Pancreas (tissue), 10 donors: Measurements from ENCODE around the gene PSMD2. TPM values are rescaled to one million over a fixed set of nuclear protein-coding genes. Genes with fewer than 3 reads are reported as not detected.

Experiments
- ATAC-seq, 4 donors: fragments of 200-7000 bp; cut with Tn5 transposase; one replicate each; pipeline versions ENCODE4 v1.8.0 to v1.9.1; 2020; ENCODE audit warnings: mild to moderate bottlenecking in 4 of 4, moderate library complexity in 4 of 4
- DNase-seq, 6 donors: peaks; one replicate each; pipeline ENCODE4 v3.0.0-alpha.2; 2020
- FAIRE-seq: peaks from 2 replicates; lab custom pipeline; 2012; peaks lifted over from hg19 to GRCh38; lab: Jason Lieb, UNC
- H3K27ac ChIP-seq, 4 donors: fragments of 200-600 bp; sonication (generic); 1 replicate in 3 of 4; 2 replicates in 1 of 4; pipeline versions ENCODE4 v1.5.0 to v1.8.0; 2020
- H3K27me3 ChIP-seq, 4 donors: fragments of 200-600 bp; one replicate each; pipeline ENCODE4 v1.8.0; 2021
- H3K36me3 ChIP-seq, 3 donors: fragments of 200-600 bp; sonication (generic) in 1 of 3; one replicate each; pipeline versions ENCODE4 v1.5.0 to v1.8.0; 2020 to 2021
- H3K4me1 ChIP-seq, 3 donors: fragments of 200-600 bp; one replicate each; pipeline ENCODE4 v1.8.0; 2021
- H3K4me3 ChIP-seq, 4 donors: fragments of 200-600 bp; sonication (generic) in 2 of 4; one replicate each; pipeline versions ENCODE4 v1.5.0 to v1.8.0; 2020 to 2021
- H3K9me3 ChIP-seq, 4 donors: fragments of 200-600 bp; one replicate each; pipeline ENCODE4 v1.8.0; 2021
- CTCF ChIP-seq, 4 donors: fragments of 200-600 bp; sonication (generic) in 3 of 4; IDR thresholded peaks; one replicate each; pipeline versions ENCODE4 v1.5.0 to v1.8.0; 2021; ENCODE audit warnings: antibody characterized with exemption in 4 of 4
- WGBS, 2 donors: extraction: QIAGEN DNeasy Blood & Tissue Kit; methylation state at CpG; one replicate each; pipeline ENCODE4 v1.1.7; 2013; 5-methylcytosine and 5-hydroxymethylcytosine counted together
- intact Hi-C, 3 donors: fragments of 100-400 bp; cut with DNase I; formaldehyde crosslinking; loops; one replicate each; pipeline versions ENCODE4 v1.11.1 to v1.14.2; 2022
- polyA plus RNA-seq, 2 donors: library from polyadenylated mRNA; stranded (reverse); fragments of 200-250 nt; gene quantifications; one replicate each; pipeline ENCODE4 v1.2.3, GENCODE V29; 2013
- total RNA-seq, 6 donors: library from RNA; stranded (reverse); fragmentation: NEBNext Ultra II Directional in 4 of 6; extraction: Animal tissue kit (Norgen Biotek cat#: 25700) in 4 of 6; gene quantifications; one replicate each; pipeline versions ENCODE4 v1.2.1 to v1.2.4, GENCODE V29; 2021 to 2023
- donor health status: healthy with polysubstance abuse.
- donor health status: DM: no; HTN: no; CAD: no; lungs with moderate emphysema.
- donor health status: DM: no; HTN: no; CAD: no.
- donor health status: control.
- donor health status: control.
- donor health status: Bipolar disorder and iron deficiency.
- donor health status: DM: yes; HTN: yes; CAD: no.
- donor health status: DM: no; HTN: no; CAD: no.
- donor health status: DM: no; HTN: no; CAD: no.
- donor health status: DM: yes; HTN: yes; CAD: no.

The PSMD2 gene
- total and polyA plus RNA-seq, 8 donors = 38.4 to 89.6 (median 54.1) TPM

- H3K27ac ChIP-seq = no peak overlapping the region
- DNase-seq (peak in 1 of 6 donors; percentile 50), FAIRE-seq (no peak), ATAC-seq (no peak)
- H3K9me3 ChIP-seq = no peaks in the 10 kb centered on the region
- 76 to 78% methylated on average over 8 of the region's 8 CpGs for WGBS, 2 donors
- peaks cover 0 to 16% (median 5%) of the 10 kb centered on the region in 3 donors for H3K4me1 ChIP-seq
- no peaks in the 10 kb centered on the region for H3K27me3 ChIP-seq
- TF ChIP-seq CTCF (IDR thresholded peaks at IDR 0.05) = no peak
- no peak overlapping the region for H3K4me3 ChIP-seq
- intact Hi-C loops = no loop called here
- no peaks in the 10 kb centered on the region for H3K36me3 ChIP-seq
These were observed 55.7 kb downstream of the PSMD2 start for GRCh38 chr3:184354754-184355153.

GRCh38 chr3:184355261-184356040 is 56.4 kb downstream of the PSMD2 start:
- H3K36me3 ChIP-seq = no peaks in the 10 kb centered on the region
- no peak overlapping the region for H3K4me3 ChIP-seq
- no peaks in the 10 kb centered on the region for H3K9me3 ChIP-seq
- no peak for FAIRE-seq
- peak in 1 of 6 donors; percentile 40 for DNase-seq
- H3K27ac ChIP-seq = no peak overlapping the region
- H3K4me1 ChIP-seq = peaks cover 0 to 13% (median 5%) of the 10 kb centered on the region in 3 donors
- no peaks in the 10 kb centered on the region for H3K27me3 ChIP-seq
- intact Hi-C loops = no loop called here
- no peak for ATAC-seq
- TF ChIP-seq CTCF (IDR thresholded peaks at IDR 0.05) = no peak
- 77 to 82% methylated on average over 18 of the region's 18 CpGs for WGBS, 2 donors

- H3K27me3 ChIP-seq = no peaks in the 10 kb centered on the region
- intact Hi-C loops = no loop called here
- 91 to 92% methylated on average over 24 of the region's 24 CpGs for WGBS, 2 donors
- FAIRE-seq = no peak
- no peaks in the 10 kb centered on the region for H3K36me3 ChIP-seq
- no peak for ATAC-seq
- no peaks in the 10 kb centered on the region for H3K9me3 ChIP-seq
- peaks cover 0 to 3% (median 3%) of the 10 kb centered on the region in 3 donors for H3K4me1 ChIP-seq
- H3K4me3 ChIP-seq = no peak overlapping the region
- no peak overlapping the region for H3K27ac ChIP-seq
- peak in 1 of 6 donors; percentile 63 for DNase-seq
- no peak for TF ChIP-seq CTCF (IDR thresholded peaks at IDR 0.05)
These were observed 58.4 kb downstream of the PSMD2 start for GRCh38 chr3:184357248-184358123.

GRCh38 chr3:184358124-184358767 is 59.2 kb downstream of the PSMD2 start:
- Histone ChIP-seq H3K4me3 (no peak overlapping the region), H3K9me3 (no peaks in the 10 kb centered on the region), H3K27ac (no peak overlapping the region), H3K36me3 (no peaks in the 10 kb centered on the region), H3K4me1 (no peaks in the 10 kb centered on the region), H3K27me3 (no peaks in the 10 kb centered on the region)
- no peak for TF ChIP-seq CTCF (IDR thresholded peaks at IDR 0.05)
- no peak for FAIRE-seq
- DNase-seq = peak in 1 of 6 donors; percentile 44
- WGBS, 2 donors = 90 to 93% methylated on average over 12 of the region's 12 CpGs
- ATAC-seq = no peak
- intact Hi-C loops = no loop called here

Other genes with a start within 250 kb of the PSMD2 start
- not detected for gene HTR3C, start 246.2 kb upstream of the PSMD2 start, total RNA-seq
- under 1 TPM in 1 of 2 donors, not detected in 1; 0.09 TPM for gene HTR3C, start 246.2 kb upstream of the PSMD2 start, polyA plus RNA-seq
- under 1 TPM in 1 of 6 donors, not detected in 5; 0.41 TPM for gene HTR3E, start 202.2 kb upstream of the PSMD2 start, total RNA-seq
- not detected for gene HTR3E, start 202.2 kb upstream of the PSMD2 start, polyA plus RNA-seq
- gene EIF2B5, start 163.9 kb upstream of the PSMD2 start, total RNA-seq = 10 to 100 TPM; 12.4 to 23.6 (median 17.1) TPM
- gene EIF2B5, start 163.9 kb upstream of the PSMD2 start, polyA plus RNA-seq = 10 to 100 TPM; 32.1 to 53.3 TPM
- 10 to 100 TPM; 31.0 to 44.9 (median 35.1) TPM for gene DVL3, start 143.9 kb upstream of the PSMD2 start, total RNA-seq
- gene DVL3, start 143.9 kb upstream of the PSMD2 start, polyA plus RNA-seq = 10 to 100 TPM; 47.5 to 53.8 TPM
- gene AP2M1, start 124.4 kb upstream of the PSMD2 start, total RNA-seq = 100 to 1,000 TPM in 1 of 6 donors, 10 to 100 TPM in 5; 67.8 to 136 (median 81.8) TPM
- gene AP2M1, start 124.4 kb upstream of the PSMD2 start, polyA plus RNA-seq = 100 to 1,000 TPM in 1 of 2 donors, 10 to 100 TPM in 1; 69.3 to 113 TPM
- gene ABCF3, start 113.0 kb upstream of the PSMD2 start, total RNA-seq = 10 to 100 TPM; 31.7 to 49.4 (median 37.7) TPM
- gene ABCF3, start 113.0 kb upstream of the PSMD2 start, polyA plus RNA-seq = 10 to 100 TPM; 79.7 to 92.1 TPM
- gene VWA5B2, start 69.7 kb upstream of the PSMD2 start, total RNA-seq = 1 to 10 TPM; 1.2 to 7.9 (median 4.5) TPM
- 100 to 1,000 TPM in 1 of 2 donors, 10 to 100 TPM in 1; 30.3 to 105 TPM for gene VWA5B2, start 69.7 kb upstream of the PSMD2 start, polyA plus RNA-seq
- gene ALG3, start 50.3 kb upstream of the PSMD2 start, total RNA-seq = 10 to 100 TPM; 14.1 to 25.7 (median 21.7) TPM
- 10 to 100 TPM; 26.2 to 26.5 TPM for gene ALG3, start 50.3 kb upstream of the PSMD2 start, polyA plus RNA-seq
- gene EEF1AKMT4, start 49.6 kb upstream of the PSMD2 start, total RNA-seq = 1 to 10 TPM; 1.9 to 5.3 (median 3.1) TPM
- 1 to 10 TPM; 1.8 to 3.1 TPM for gene EEF1AKMT4, start 49.6 kb upstream of the PSMD2 start, polyA plus RNA-seq
- 10 to 100 TPM in 5 of 6 donors, 1 to 10 TPM in 1; 7.5 to 33.7 (median 19.4) TPM for gene CAMK2N2, start 37.7 kb upstream of the PSMD2 start, total RNA-seq
- gene CAMK2N2, start 37.7 kb upstream of the PSMD2 start, polyA plus RNA-seq = 10 to 100 TPM; 13.8 to 14.8 TPM
- 10 to 100 TPM in 1 of 6 donors, 1 to 10 TPM in 5; 6.3 to 12.1 (median 8.8) TPM for gene ECE2, start 23.2 kb upstream of the PSMD2 start, total RNA-seq
- gene ECE2, start 23.2 kb upstream of the PSMD2 start, polyA plus RNA-seq = 10 to 100 TPM in 1 of 2 donors, 1 to 10 TPM in 1; 7.7 to 25.4 TPM
- gene EIF4G1, start 15.4 kb downstream of the PSMD2 start, total RNA-seq = 100 to 1,000 TPM; 118 to 207 (median 178) TPM
- gene EIF4G1, start 15.4 kb downstream of the PSMD2 start, polyA plus RNA-seq = 100 to 1,000 TPM; 159 to 163 TPM
- 1 to 10 TPM; 4.0 to 7.9 (median 6.4) TPM for gene FAM131A, start 38.4 kb downstream of the PSMD2 start, total RNA-seq
- gene FAM131A, start 38.4 kb downstream of the PSMD2 start, polyA plus RNA-seq = 10 to 100 TPM; 12.7 to 22.5 TPM
- gene CLCN2, start 62.4 kb downstream of the PSMD2 start, total RNA-seq = 1 to 10 TPM; 4.9 to 9.2 (median 6.2) TPM
- gene CLCN2, start 62.4 kb downstream of the PSMD2 start, polyA plus RNA-seq = 10 to 100 TPM; 22.2 to 25.5 TPM
- gene POLR2H, start 62.5 kb downstream of the PSMD2 start, total RNA-seq = 10 to 100 TPM; 19.7 to 38.2 (median 25.7) TPM
- gene POLR2H, start 62.5 kb downstream of the PSMD2 start, polyA plus RNA-seq = 100 to 1,000 TPM in 1 of 2 donors, 10 to 100 TPM in 1; 98.0 to 116 TPM
- under 1 TPM in 5 of 6 donors, not detected in 1; 0.28 to 0.72 (median 0.54) TPM for gene THPO, start 79.0 kb downstream of the PSMD2 start, total RNA-seq
- gene THPO, start 79.0 kb downstream of the PSMD2 start, polyA plus RNA-seq = 1 to 10 TPM in 1 of 2 donors, under 1 TPM in 1; 0.40 to 1.3 TPM
- 10 to 100 TPM; 11.0 to 31.4 (median 17.3) TPM for gene CHRD, start 80.8 kb downstream of the PSMD2 start, total RNA-seq
- 10 to 100 TPM; 23.3 to 96.7 TPM for gene CHRD, start 80.8 kb downstream of the PSMD2 start, polyA plus RNA-seq